ENCODE measurements around the gene RPS2. TPM values are rescaled to one million over a fixed set of nuclear protein-coding genes. Genes with fewer than 3 reads are reported as not detected.
"Not testable (repeated sequence)": the region's sequence is repeated elsewhere in the genome, so short reads cannot be mapped to it uniquely, and the experiment has no call there.

Gene RPS2
- 2,261 and 2,286 TPM in 2 replicates for total RNA-seq
- long read RNA-seq, transcript RPS2-201 (7 exons, 985 nt): major isoform, 5 of 31 reads
- long read RNA-seq, partial matches to known transcripts: 25 of 31 reads
- long read RNA-seq, other reads (novel, unspliced or antisense): 1 of 31 reads

GRCh38 chr16:1964506-1965395 lies at the start of gene RPS2:
TSS of gene RPS2 (minus strand) at chr16:1964826. CDS start at chr16:1964625, 201 bp downstream.
- peak within 1 kb of the TSS; percentile 92 for H3K27ac Mint-ChIP-seq (ENCODE audit: unreplicated experiment)
- H3K36me3 Mint-ChIP-seq (ENCODE audit: unreplicated experiment): peaks cover 14% of the 10 kb centered on the region
- H3K4me3 Mint-ChIP-seq (ENCODE audit: unreplicated experiment): peak within 1 kb of the TSS; percentile 87
- DNase-seq (ENCODE audit: extremely low spot score, unreplicated experiment): peak; percentile 100
- peaks cover 42% of the 10 kb centered on the region for H3K4me1 Mint-ChIP-seq (ENCODE audit: unreplicated experiment)
- TF ChIP-seq, protein P1, sequence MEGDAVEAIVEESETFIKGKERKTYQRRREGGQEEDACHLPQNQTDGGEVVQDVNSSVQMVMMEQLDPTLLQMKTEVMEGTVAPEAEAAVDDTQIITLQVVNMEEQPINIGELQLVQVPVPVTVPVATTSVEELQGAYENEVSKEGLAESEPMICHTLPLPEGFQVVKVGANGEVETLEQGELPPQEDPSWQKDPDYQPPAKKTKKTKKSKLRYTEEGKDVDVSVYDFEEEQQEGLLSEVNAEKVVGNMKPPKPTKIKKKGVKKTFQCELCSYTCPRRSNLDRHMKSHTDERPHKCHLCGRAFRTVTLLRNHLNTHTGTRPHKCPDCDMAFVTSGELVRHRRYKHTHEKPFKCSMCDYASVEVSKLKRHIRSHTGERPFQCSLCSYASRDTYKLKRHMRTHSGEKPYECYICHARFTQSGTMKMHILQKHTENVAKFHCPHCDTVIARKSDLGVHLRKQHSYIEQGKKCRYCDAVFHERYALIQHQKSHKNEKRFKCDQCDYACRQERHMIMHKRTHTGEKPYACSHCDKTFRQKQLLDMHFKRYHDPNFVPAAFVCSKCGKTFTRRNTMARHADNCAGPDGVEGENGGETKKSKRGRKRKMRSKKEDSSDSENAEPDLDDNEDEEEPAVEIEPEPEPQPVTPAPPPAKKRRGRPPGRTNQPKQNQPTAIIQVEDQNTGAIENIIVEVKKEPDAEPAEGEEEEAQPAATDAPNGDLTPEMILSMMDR (IDR thresholded peaks at IDR 0.05): no peak
- no peaks in the 10 kb centered on the region for H3K9me3 Mint-ChIP-seq (ENCODE audit: unreplicated experiment)
- H3K27me3 Mint-ChIP-seq (ENCODE audit: unreplicated experiment): no peaks in the 10 kb centered on the region

DNA sequence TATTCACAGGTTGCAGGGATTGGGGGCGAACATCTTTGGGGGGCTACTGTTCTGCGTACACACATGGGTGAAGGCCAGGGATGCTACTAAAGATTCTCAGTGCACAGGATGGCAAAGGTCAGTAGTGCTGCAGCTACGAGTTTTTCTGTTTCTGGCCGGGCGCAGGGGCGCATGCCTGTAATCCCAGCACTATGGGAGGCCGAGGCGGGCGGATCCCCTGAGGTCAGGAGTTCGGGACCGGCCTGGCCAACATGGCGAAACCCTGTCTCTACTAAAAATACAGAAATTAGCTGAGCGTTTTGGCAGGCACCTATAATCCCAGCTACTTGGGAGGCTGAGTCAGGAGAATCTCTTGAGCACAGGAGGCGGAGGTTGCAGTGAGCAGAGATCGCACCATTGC lies 48.9 kb upstream of the RPS2 start:
- no peaks in the 10 kb centered on the region for H3K36me3 Mint-ChIP-seq (ENCODE audit: unreplicated experiment)
- TF ChIP-seq, protein P1 (IDR thresholded peaks at IDR 0.05): no peak
- DNase-seq (ENCODE audit: extremely low spot score, unreplicated experiment): no peak

DNA sequence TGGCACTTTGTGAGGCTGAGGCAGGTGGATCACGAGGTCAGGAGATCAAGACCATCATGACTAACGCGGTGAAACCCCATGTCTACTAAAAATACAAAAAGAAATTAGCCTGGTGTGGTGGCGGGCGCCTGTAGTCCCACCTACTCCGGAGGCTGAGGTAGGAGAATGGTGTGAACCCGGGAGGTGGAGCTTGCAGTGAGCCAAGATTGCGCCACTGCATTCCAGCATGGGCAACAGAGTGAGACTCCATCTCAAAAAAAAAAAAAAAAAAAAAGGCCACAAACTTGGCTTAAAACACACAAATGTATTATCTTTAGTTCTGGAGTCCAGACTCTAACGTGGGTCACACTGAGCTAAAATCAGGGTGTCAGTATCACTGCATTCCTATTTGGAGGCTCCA lies 47.1 kb upstream of the RPS2 start:
- not testable (repeated sequence) for H3K9me3 Mint-ChIP-seq (ENCODE audit: unreplicated experiment); H3K27ac Mint-ChIP-seq (ENCODE audit: unreplicated experiment); DNase-seq (ENCODE audit: extremely low spot score, unreplicated experiment); H3K4me3 Mint-ChIP-seq (ENCODE audit: unreplicated experiment); H3K27me3 Mint-ChIP-seq (ENCODE audit: unreplicated experiment); H3K36me3 Mint-ChIP-seq (ENCODE audit: unreplicated experiment)
- peaks cover 36% of the 10 kb centered on the region for H3K4me1 Mint-ChIP-seq (ENCODE audit: unreplicated experiment)

More for the DNA sequence above, 48.9 kb upstream of the RPS2 start:
- Mint-ChIP-seq H3K9me3 (ENCODE audit: unreplicated experiment) (no peaks in the 10 kb centered on the region), H3K4me3 (ENCODE audit: unreplicated experiment) (no peak overlapping the region), H3K4me1 (ENCODE audit: unreplicated experiment) (peaks cover 18% of the 10 kb centered on the region), H3K27ac (ENCODE audit: unreplicated experiment) (no peak overlapping the region), H3K27me3 (ENCODE audit: unreplicated experiment) (no peaks in the 10 kb centered on the region)

DNA sequence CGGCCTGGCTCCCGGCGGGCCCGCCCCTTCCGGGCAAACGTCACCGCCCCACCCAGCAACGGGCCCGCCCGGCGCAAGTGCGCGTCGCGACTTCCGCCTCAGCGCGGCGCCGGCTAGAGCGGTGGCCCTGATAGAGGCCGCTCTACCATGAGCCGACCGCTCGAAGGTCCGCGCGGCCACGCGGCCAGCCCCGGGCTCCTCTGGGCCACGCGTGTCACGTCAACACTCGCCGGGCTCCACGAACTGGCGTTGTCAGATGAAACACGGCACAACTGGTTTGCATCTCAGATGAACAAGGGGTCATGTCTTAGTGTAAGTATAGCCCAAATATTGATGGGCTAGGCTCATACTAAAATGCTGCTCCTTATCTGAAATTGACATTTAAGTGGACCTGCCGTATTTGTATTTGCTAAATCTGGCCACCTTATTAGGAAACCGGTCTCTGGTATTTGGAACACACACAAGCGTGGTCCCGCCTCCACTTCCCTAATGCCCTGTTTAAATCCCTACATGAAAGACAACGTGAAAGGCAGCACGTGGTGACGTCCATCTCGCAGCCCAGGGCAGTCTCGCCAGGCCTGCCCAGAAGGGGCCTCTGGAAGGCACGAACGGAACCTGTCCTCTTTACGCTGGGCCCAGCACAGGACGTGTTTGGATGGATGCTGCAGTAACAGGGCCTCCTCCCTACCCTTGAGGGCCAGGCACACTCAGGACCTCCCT lies 45.3 kb upstream of the RPS2 start, which contains the start of gene ZNF598:
ZNF598 (minus strand) TSS at position 31 of the 720 bp plus-strand sequence.
- Mint-ChIP-seq H3K4me3 (ENCODE audit: unreplicated experiment) (peak within 1 kb of the TSS; percentile 88), H3K27ac (ENCODE audit: unreplicated experiment) (peak within 1 kb of the TSS; percentile 91), H3K9me3 (ENCODE audit: unreplicated experiment) (no peaks in the 10 kb centered on the region), H3K4me1 (ENCODE audit: unreplicated experiment) (peaks cover 34% of the 10 kb centered on the region), H3K27me3 (ENCODE audit: unreplicated experiment) (no peaks in the 10 kb centered on the region), H3K36me3 (ENCODE audit: unreplicated experiment) (no peaks in the 10 kb centered on the region)
- peak; percentile 92 for DNase-seq (ENCODE audit: extremely low spot score, unreplicated experiment)
- TF ChIP-seq, protein P1 (IDR thresholded peaks at IDR 0.05): peak; percentile 11

DNA sequence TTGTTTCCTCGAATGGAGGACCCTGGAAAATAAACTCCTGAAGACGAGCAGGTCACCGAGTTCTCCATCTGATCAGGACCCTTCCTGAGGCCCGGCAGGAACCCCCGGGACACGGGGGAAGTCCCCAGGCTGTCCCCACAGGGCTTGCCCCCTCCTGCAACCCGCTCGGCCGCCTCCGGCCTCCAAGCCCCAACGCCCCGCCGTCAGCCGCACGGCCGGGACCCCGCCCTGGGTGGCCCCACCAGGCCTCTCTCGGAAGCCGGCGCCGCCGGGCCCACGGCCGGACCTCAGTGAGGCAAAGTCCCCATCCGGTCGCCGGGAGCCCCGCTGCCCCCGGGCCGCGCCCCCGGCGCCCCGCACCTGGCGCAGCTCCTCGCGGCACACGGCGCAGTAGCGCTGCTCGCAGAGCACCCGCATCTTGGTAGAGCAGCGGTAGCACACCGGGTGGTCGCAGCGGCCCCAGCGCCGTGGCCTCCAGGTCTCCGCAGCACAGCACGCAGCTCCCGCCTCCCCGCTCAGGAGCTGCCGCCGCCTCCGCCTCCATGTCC lies 44.6 kb upstream of the RPS2 start:
- TF ChIP-seq, protein P1 (IDR thresholded peaks at IDR 0.05): no peak
- no peak for DNase-seq (ENCODE audit: extremely low spot score, unreplicated experiment)
- Mint-ChIP-seq H3K4me1 (ENCODE audit: unreplicated experiment) (peaks cover 38% of the 10 kb centered on the region), H3K27ac (ENCODE audit: unreplicated experiment) (peak overlapping the region; percentile 73), H3K36me3 (ENCODE audit: unreplicated experiment) (no peaks in the 10 kb centered on the region), H3K4me3 (ENCODE audit: unreplicated experiment) (peak overlapping the region; percentile 75), H3K27me3 (ENCODE audit: unreplicated experiment) (no peaks in the 10 kb centered on the region), H3K9me3 (ENCODE audit: unreplicated experiment) (no peaks in the 10 kb centered on the region)
